Stomach (tissue), 4 donors: Measurements from ENCODE around the gene PPP1R16B.

Source experiments
- CTCF ChIP-seq, 7 experiments: fragments of 450-650 bp in 4 of 7; fragments of 200-600 bp in 3 of 7; sonication (generic) in 3 of 7; IDR thresholded peaks; one replicate each; pipeline ENCODE4 v1.5.1; 2016 to 2019; ENCODE audit warnings: antibody characterized with exemption in 7 of 7, control low read depth in 2 of 7, mild to moderate bottlenecking in 1 of 7
- POLR2A ChIP-seq, 4 donors: fragments of 450-650 bp; IDR thresholded peaks; one replicate each; pipeline ENCODE4 v1.6.1; 2016; ENCODE audit warnings: antibody characterized with exemption in 4 of 4, control low read depth in 2 of 4, mild to moderate bottlenecking in 1 of 4, moderate library complexity in 1 of 4

DNA sequence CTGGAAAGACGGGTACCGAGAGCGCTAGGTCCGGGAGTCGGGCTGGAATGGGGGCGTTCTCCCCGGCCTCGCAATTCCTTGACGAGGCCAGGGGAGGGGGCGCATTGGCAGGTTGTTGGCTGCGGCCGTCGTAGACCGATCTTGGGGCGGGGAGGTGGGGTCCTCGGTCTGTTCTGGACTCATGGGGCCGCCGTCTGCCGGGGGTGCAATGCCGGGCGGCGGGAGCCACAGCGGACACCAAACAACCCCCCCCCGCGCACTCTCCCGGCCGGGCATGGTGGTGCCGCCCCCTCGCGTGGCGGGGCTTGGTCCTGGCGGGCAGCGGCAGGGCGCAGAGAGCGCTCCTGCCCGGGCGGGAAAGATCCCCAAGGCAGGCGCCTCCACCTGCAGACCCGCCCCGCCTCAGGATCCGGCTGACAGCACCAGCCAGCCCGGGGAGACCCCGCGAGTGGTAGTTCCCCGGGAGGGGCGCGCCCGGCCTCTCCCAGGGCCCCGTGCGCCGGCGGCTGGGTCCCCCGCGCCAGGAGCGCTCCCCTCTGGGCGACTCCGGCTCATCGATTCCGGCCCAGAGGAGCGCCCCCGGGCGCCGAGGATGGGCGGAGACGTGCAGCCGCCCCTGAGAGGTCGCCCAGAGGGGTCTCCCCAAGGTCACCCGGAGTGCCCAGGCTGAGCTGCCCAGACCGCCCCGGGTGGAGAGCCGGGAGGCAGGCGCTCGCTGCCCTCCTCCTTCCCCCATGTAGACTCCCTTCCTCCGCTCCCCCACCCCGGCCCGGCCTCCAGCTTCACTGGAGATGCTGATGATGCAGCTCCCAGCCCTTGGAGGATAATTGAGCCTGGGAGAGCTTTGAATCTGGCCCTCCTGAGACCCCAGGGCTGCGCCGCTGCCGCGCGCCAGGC is 709 bp downstream of the PPP1R16B start:
- TF ChIP-seq CTCF (IDR thresholded peaks at IDR 0.05) (no peak), POLR2A (IDR thresholded peaks at IDR 0.05) (no peak)
